Activated naive CD4-positive, alpha-beta T cell treated with anti-CD3 and anti-CD28 coated beads, Interleukin-2, amount 50 U/mL, for 24 hours (primary cell): Measurements from ENCODE around the gene KRTAP2-1.
"Not testable (repeated sequence)": the region's sequence is repeated elsewhere in the genome, so short reads cannot be mapped to it uniquely, and the experiment has no call there.

Experiments
- H3K27ac Mint-ChIP-seq: one replicate; pipeline ENCODE4 v1.8.0; 2021; ENCODE audit warnings: mild to moderate bottlenecking, mixed read lengths
- H3K27me3 Mint-ChIP-seq: one replicate; pipeline ENCODE4 v1.8.0; 2021; ENCODE audit warnings: mixed read lengths
- H3K36me3 Mint-ChIP-seq: one replicate; pipeline ENCODE4 v1.8.0; 2021; ENCODE audit warnings: mixed read lengths
- H3K4me1 Mint-ChIP-seq: one replicate; pipeline ENCODE4 v1.8.0; 2021; ENCODE audit warnings: mixed read lengths
- H3K4me3 Mint-ChIP-seq: one replicate; pipeline ENCODE4 v1.8.0; 2021; ENCODE audit warnings: mild to moderate bottlenecking, mixed read lengths
- H3K9me3 Mint-ChIP-seq: one replicate; pipeline ENCODE4 v1.8.0; 2021; ENCODE audit warnings: mixed read lengths

The KRTAP2-1 gene

GRCh38 chr17:41046735-41047465 lies at the start of gene KRTAP2-1:
Gene KRTAP2-1 (minus strand): TSS chr17:41047316. CDS start chr17:41047267, 49 bp downstream.
- H3K4me3 Mint-ChIP-seq, H3K4me1 Mint-ChIP-seq, H3K9me3 Mint-ChIP-seq, H3K27ac Mint-ChIP-seq, H3K27me3 Mint-ChIP-seq, H3K36me3 Mint-ChIP-seq: not testable (repeated sequence)

- Mint-ChIP-seq H3K27me3 (peaks cover 6% of the 10 kb centered on the region), H3K4me1 (peaks cover 13% of the 10 kb centered on the region), H3K9me3 (no peaks in the 10 kb centered on the region), H3K36me3 (peaks cover 2% of the 10 kb centered on the region), H3K27ac (no peak overlapping the region), H3K4me3 (no peak overlapping the region)
Observed at GRCh38 chr17:41096055-41096454, 48.9 kb upstream of the KRTAP2-1 start.

- not testable (repeated sequence) for H3K27me3 Mint-ChIP-seq, H3K4me1 Mint-ChIP-seq, H3K27ac Mint-ChIP-seq, H3K4me3 Mint-ChIP-seq, H3K36me3 Mint-ChIP-seq, H3K9me3 Mint-ChIP-seq
Observed at GRCh38 chr17:41088760-41089352, 41.7 kb upstream of the KRTAP2-1 start.

- H3K4me3 Mint-ChIP-seq, H3K36me3 Mint-ChIP-seq, H3K4me1 Mint-ChIP-seq, H3K9me3 Mint-ChIP-seq, H3K27me3 Mint-ChIP-seq, H3K27ac Mint-ChIP-seq: not testable (repeated sequence)
Observed at GRCh38 chr17:41084100-41084856, 37.2 kb upstream of the KRTAP2-1 start, which contains the start of gene KRTAP4-7. Gene KRTAP4-7 (plus strand): TSS chr17:41084150. CDS start chr17:41084207, 57 bp downstream.

- H3K4me3 Mint-ChIP-seq, H3K36me3 Mint-ChIP-seq, H3K27ac Mint-ChIP-seq, H3K9me3 Mint-ChIP-seq, H3K4me1 Mint-ChIP-seq, H3K27me3 Mint-ChIP-seq: not testable (repeated sequence)
Observed at GRCh38 chr17:41083427-41083826, 36.3 kb upstream of the KRTAP2-1 start.

GRCh38 chr17:41082626-41083025 lies 35.5 kb upstream of the KRTAP2-1 start:
- Mint-ChIP-seq H3K27ac (no peak overlapping the region), H3K36me3 (no peaks in the 10 kb centered on the region), H3K9me3 (no peaks in the 10 kb centered on the region), H3K4me1 (no peaks in the 10 kb centered on the region), H3K27me3 (peaks cover 1% of the 10 kb centered on the region), H3K4me3 (no peak overlapping the region)

GRCh38 chr17:41076788-41077187 lies 29.7 kb upstream of the KRTAP2-1 start:
- Mint-ChIP-seq H3K27ac (no peak overlapping the region), H3K9me3 (no peaks in the 10 kb centered on the region), H3K27me3 (peaks cover 11% of the 10 kb centered on the region), H3K36me3 (peaks cover 3% of the 10 kb centered on the region), H3K4me3 (no peak overlapping the region), H3K4me1 (no peaks in the 10 kb centered on the region)

- H3K9me3 Mint-ChIP-seq = no peaks in the 10 kb centered on the region
- H3K27me3 Mint-ChIP-seq = peaks cover 11% of the 10 kb centered on the region
- peaks cover 3% of the 10 kb centered on the region for H3K36me3 Mint-ChIP-seq
- H3K4me3 Mint-ChIP-seq = no peak overlapping the region
- no peaks in the 10 kb centered on the region for H3K4me1 Mint-ChIP-seq
- H3K27ac Mint-ChIP-seq = no peak overlapping the region
Observed at GRCh38 chr17:41073676-41074075, 26.6 kb upstream of the KRTAP2-1 start.

GRCh38 chr17:41071606-41072360 lies 24.7 kb upstream of the KRTAP2-1 start:
- Mint-ChIP-seq H3K27ac (no peak overlapping the region), H3K36me3 (peaks cover 3% of the 10 kb centered on the region), H3K27me3 (peaks cover 10% of the 10 kb centered on the region), H3K4me1 (no peaks in the 10 kb centered on the region), H3K4me3 (no peak overlapping the region), H3K9me3 (no peaks in the 10 kb centered on the region)

GRCh38 chr17:41069031-41069430 lies 21.9 kb upstream of the KRTAP2-1 start:
- Mint-ChIP-seq H3K9me3 (no peaks in the 10 kb centered on the region), H3K4me1 (no peaks in the 10 kb centered on the region), H3K36me3 (no peaks in the 10 kb centered on the region), H3K27me3 (no peaks in the 10 kb centered on the region), H3K27ac (no peak overlapping the region), H3K4me3 (no peak overlapping the region)

- Mint-ChIP-seq H3K27ac (no peak overlapping the region), H3K4me1 (no peaks in the 10 kb centered on the region), H3K27me3 (no peaks in the 10 kb centered on the region), H3K36me3 (no peaks in the 10 kb centered on the region), H3K9me3 (no peaks in the 10 kb centered on the region), H3K4me3 (no peak overlapping the region)
Observed at GRCh38 chr17:41067281-41067680, 20.2 kb upstream of the KRTAP2-1 start.

- Mint-ChIP-seq H3K27me3 (peaks cover 2% of the 10 kb centered on the region), H3K4me3 (no peak within 1 kb of the TSS), H3K4me1 (no peaks in the 10 kb centered on the region), H3K36me3 (no peaks in the 10 kb centered on the region), H3K27ac (no peak within 1 kb of the TSS), H3K9me3 (no peaks in the 10 kb centered on the region)
Observed at GRCh38 chr17:41065829-41066624, 18.9 kb upstream of the KRTAP2-1 start, which contains the start of gene KRTAP2-4. Gene KRTAP2-4 (minus strand): TSS chr17:41065879. CDS start chr17:41065845, 34 bp downstream.

- H3K27me3 Mint-ChIP-seq, H3K4me3 Mint-ChIP-seq, H3K9me3 Mint-ChIP-seq, H3K4me1 Mint-ChIP-seq, H3K27ac Mint-ChIP-seq, H3K36me3 Mint-ChIP-seq: not testable (repeated sequence)
Observed at GRCh38 chr17:41065016-41065689, 18.0 kb upstream of the KRTAP2-1 start.

GRCh38 chr17:41064301-41064700 lies 17.2 kb upstream of the KRTAP2-1 start:
- Mint-ChIP-seq H3K27me3 (peaks cover 11% of the 10 kb centered on the region), H3K36me3 (no peaks in the 10 kb centered on the region), H3K4me1 (no peaks in the 10 kb centered on the region), H3K4me3 (no peak overlapping the region), H3K27ac (no peak overlapping the region), H3K9me3 (no peaks in the 10 kb centered on the region)
